GM12878 (cell line): Measurements from ENCODE around the gene ZNF146. TPM values are rescaled to one million over a fixed set of nuclear protein-coding genes. Genes with fewer than 3 reads are reported as not detected.

ENCODE experiments used
- ATAC-seq: fragments of 200-7000 bp; cut with Tn5 transposase; 3 replicates; pipeline ENCODE4 v1.9.1; 2020; ENCODE audit warnings: mild to moderate bottlenecking, moderate library complexity
- BruUV-seq: library from RNA; stranded (reverse); fragments of 400-500 nt; replicated peaks from 2 replicates; lab custom pipeline; 2021; lab: Mats Ljungman, UMichigan
- CTCF ChIA-PET: fragments of 300-600 bp; sonication (Branson Sonifier 250); formaldehyde crosslinking; extraction: SDS; loops from one replicate; lab custom pipeline; 2021; ENCODE audit warnings: inconsistent platforms; lab: Yijun Ruan, JAX
- POLR2A ChIA-PET: fragments of 350-600 bp; formaldehyde crosslinking; extraction: SDS; loops from one replicate; lab custom pipeline; 2021; ENCODE audit warnings: inconsistent platforms; lab: Charles Lee
- RAD21 ChIA-PET: fragments of 300-600 bp; sonication (Branson Sonifier 250); formaldehyde crosslinking; loops from one replicate; lab custom pipeline; 2023; ENCODE audit warnings: antibody characterized with exemption; ENCODE audit not compliant: unreplicated experiment; lab: Charles Lee
- SMC1A ChIA-PET: fragments of 300-600 bp; sonication (Branson Sonifier 250); formaldehyde crosslinking; loops from one replicate; lab custom pipeline; 2023; ENCODE audit not compliant: unreplicated experiment, uncharacterized antibody; lab: Charles Lee
- DNase-seq: peaks from one replicate; pipeline ENCODE4 v3.0.0-alpha.2; 2011; ENCODE audit warnings: low read depth, low spot score
- FAIRE-seq: peaks from 3 replicates; lab custom pipeline; 2011; peaks lifted over from hg19 to GRCh38; lab: Jason Lieb, UNC
- H2AFZ ChIP-seq: 2 replicates; pipeline ENCODE4 v1.6.0; 2011; ENCODE audit warnings: low read depth, low read length, control low read depth; ENCODE audit not compliant: control insufficient read depth
- H3K27ac ChIP-seq: 2 replicates; pipeline ENCODE4 v1.5.1; 2011; ENCODE audit warnings: control low read depth; ENCODE audit not compliant: control insufficient read depth, insufficient read depth
- H3K27me3 ChIP-seq, 2 experiments: replicated peaks in 1 of 2; 2 replicates each; pipeline versions ENCODE4 v1.6.0 to v1.6.1; 2011; ENCODE audit warnings: low read length in 1 of 2; ENCODE audit not compliant: control insufficient read depth in 2 of 2, insufficient read depth in 2 of 2
- H3K36me3 ChIP-seq, 2 experiments: 2 replicates each; pipeline ENCODE4 v1.5.1; 2011; ENCODE audit warnings: low read length in 1 of 2; ENCODE audit not compliant: control insufficient read depth in 2 of 2, insufficient read depth in 2 of 2
- H3K4me1 ChIP-seq: 2 replicates; pipeline ENCODE4 v1.6.1; 2011; ENCODE audit warnings: mild to moderate bottlenecking, low read length, moderate library complexity, mixed read lengths; ENCODE audit not compliant: control insufficient read depth, insufficient read depth
- H3K4me2 ChIP-seq: 2 replicates; pipeline ENCODE4 v1.6.0; 2011; ENCODE audit warnings: control low read depth; ENCODE audit not compliant: control insufficient read depth, insufficient read depth
- H3K4me3 ChIP-seq: fragments of 200-600 bp; sonication (generic); 2 replicates; pipeline ENCODE4 v1.5.1; 2016
- H3K79me2 ChIP-seq: 2 replicates; pipeline ENCODE4 v1.6.0; 2011; ENCODE audit warnings: low read length; ENCODE audit not compliant: control insufficient read depth, insufficient read depth
- H3K9ac ChIP-seq: 2 replicates; pipeline ENCODE4 v1.8.0; 2011; ENCODE audit warnings: low read length, control low read depth, mixed read lengths; ENCODE audit not compliant: control insufficient read depth, insufficient read depth
- H3K9me3 ChIP-seq: replicated peaks from 3 replicates; pipeline ENCODE4 v1.5.1; 2011; ENCODE audit warnings: mild to moderate bottlenecking, low read length; ENCODE audit not compliant: control insufficient read depth, insufficient read depth
- H4K20me1 ChIP-seq: 2 replicates; pipeline ENCODE4 v1.6.0; 2011; ENCODE audit not compliant: control insufficient read depth, insufficient read depth
- CHD4 ChIP-seq: fragments of 200-600 bp; sonication (generic); IDR thresholded peaks from 2 replicates; pipeline ENCODE4 v1.6.1; 2016; ENCODE audit warnings: mild to moderate bottlenecking
- DPF2 ChIP-seq: fragments of 450-650 bp; IDR thresholded peaks from 2 replicates; pipeline ENCODE4 v1.6.1; 2017; ENCODE audit warnings: mild to moderate bottlenecking
- FOS ChIP-seq: IDR thresholded peaks from 3 replicates; pipeline ENCODE4 v1.6.1; 2011; ENCODE audit warnings: borderline replicate concordance; ENCODE audit not compliant: insufficient read length; ENCODE audit errors: extremely low read depth
- LARP7 ChIP-seq: fragments of 450-650 bp; IDR thresholded peaks from 2 replicates; pipeline ENCODE4 v1.6.1; 2017; ENCODE audit warnings: mild to moderate bottlenecking
- MEF2A ChIP-seq: IDR thresholded peaks from 2 replicates; pipeline ENCODE4 v1.6.1; 2011; ENCODE audit warnings: low read depth, mild to moderate bottlenecking, low read length, moderate library complexity; ENCODE audit not compliant: insufficient read depth
- MTA3 ChIP-seq: IDR thresholded peaks from 2 replicates; pipeline ENCODE4 v1.6.1; 2012; ENCODE audit warnings: low read length, inconsistent platforms, borderline replicate concordance
- MYC ChIP-seq: IDR thresholded peaks from 2 replicates; pipeline ENCODE4 v1.6.1; 2011; ENCODE audit warnings: mild to moderate bottlenecking, low read length, moderate library complexity, inconsistent platforms; ENCODE audit not compliant: insufficient read depth, insufficient replicate concordance, insufficient read length, severe bottlenecking
- NFYB ChIP-seq: IDR thresholded peaks from 2 replicates; pipeline ENCODE4 v1.6.1; 2011; ENCODE audit warnings: low read depth, mild to moderate bottlenecking, low read length, improper control_type of control experiment, moderate library complexity; ENCODE audit not compliant: insufficient read depth
- NRF1 ChIP-seq: conservative IDR thresholded peaks from 2 replicates; pipeline ENCODE4 v1.6.1; 2011; ENCODE audit warnings: mild to moderate bottlenecking, low read depth, low read length, improper control_type of control experiment
- SIN3A ChIP-seq: IDR thresholded peaks from 2 replicates; pipeline ENCODE4 v1.6.1; 2012; ENCODE audit warnings: low read depth, low read length, improper control_type of control experiment
- SPI1 ChIP-seq: IDR thresholded peaks from 2 replicates; pipeline ENCODE4 v1.6.1; 2011; ENCODE audit warnings: low read depth, mild to moderate bottlenecking, low read length, moderate library complexity, borderline replicate concordance; ENCODE audit not compliant: insufficient read depth
- TCF12 ChIP-seq: IDR thresholded peaks from 2 replicates; pipeline ENCODE4 v1.6.1; 2011; ENCODE audit warnings: low read depth, mild to moderate bottlenecking, low read length
- ZNF24 ChIP-seq: fragments of 450-650 bp; IDR thresholded peaks from 2 replicates; pipeline ENCODE4 v1.6.1; 2017; ENCODE audit warnings: antibody characterized with exemption, mild to moderate bottlenecking
- WGBS: methylation state at CpG from one replicate; pipeline ENCODE4 v1.1.6; 2016; ENCODE audit warnings: low lambda C conversion rate; ENCODE audit not compliant: insufficient replicate concordance, insufficient coverage; ENCODE audit errors: missing lambda C conversion rate; 5-methylcytosine and 5-hydroxymethylcytosine counted together
- in situ Hi-C: fragments of 300-500 bp; cut with MboI; formaldehyde crosslinking; loops from 9 replicates; pipeline ENCODE4 v1.14.3; 2018; ENCODE audit warnings: mixed read lengths
- intact Hi-C: fragments of 100-400 bp; cut with micrococcal nuclease; formaldehyde crosslinking; loops from one replicate; pipeline ENCODE4 v1.14.2; 2022; ENCODE audit not compliant: unreplicated experiment
- polyA plus RNA-seq, 11 experiments: library from polyadenylated mRNA; depleted of rRNA in 4 of 11; unstranded in 6 of 11; stranded (reverse) in 5 of 11; fragments of >200 nt; fragmentation: Nextera tagmentation in 4 of 11; fragmentation: Illumina TruSeq in 1 of 11; extraction: Ambion mirVana in 4 of 11; extraction: Trizol in 1 of 11; gene quantifications; 1 replicate in 1 of 11; 2 replicates in 10 of 11; pipeline versions ENCODE4 v1.2.1 to v1.2.3, GENCODE V29; 2011 to 2016; ENCODE audit warnings: inconsistent platforms in 2 of 11, missing spikeins in 2 of 11, low read depth in 1 of 11
- total RNA-seq, 4 experiments: library from RNA; depleted of rRNA in 3 of 4; stranded (reverse); fragments of >200 nt in 3 of 4; fragmentation: Illumina TruSeq in 1 of 4; extraction: Trizol in 1 of 4; gene quantifications; 2 replicates each; pipeline versions ENCODE4 v1.2.1 to v1.2.3, GENCODE V29; 2013 to 2021
- TF ChIP-seq, protein P1 (sequence below): fragments of 150-350 bp; IDR thresholded peaks from 2 replicates; pipeline ENCODE4 v1.6.1; 2016; ENCODE audit warnings: low read depth, low read length
- TF ChIP-seq, protein P2 (sequence below): fragments of 450-650 bp; IDR thresholded peaks from 2 replicates; pipeline ENCODE4 v1.6.1; 2017; ENCODE audit warnings: mild to moderate bottlenecking, moderate library complexity

ZNF146 gene
- total and polyA plus RNA-seq, 10 of the 15 experiments (the other 5 are each of a cell fraction or from before 2014, with no cell fraction given): 20.0 to 115 (median 71.2) TPM

DNA sequence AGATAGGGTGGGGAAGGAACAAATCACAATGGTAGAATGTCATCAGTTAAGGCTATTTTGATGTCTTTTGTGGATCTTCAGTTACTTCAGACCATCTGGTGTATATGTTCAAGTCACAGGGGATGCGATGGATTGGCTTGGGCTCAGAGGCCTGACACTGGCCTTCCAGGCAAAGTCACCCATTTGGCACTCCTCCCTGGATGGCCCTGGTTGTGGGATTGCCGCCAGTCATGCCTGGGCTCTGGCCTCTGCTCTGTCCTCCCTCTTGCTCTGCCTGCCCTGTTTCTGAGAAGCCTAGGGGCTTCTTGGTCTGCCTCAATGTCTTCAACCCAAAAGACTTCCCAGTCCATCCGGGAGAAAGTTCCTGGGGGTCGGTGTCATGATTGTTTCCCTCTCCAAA is 50.2 kb downstream of the ZNF146 start (continued):
- no peak for TF ChIP-seq SPI1

DNA sequence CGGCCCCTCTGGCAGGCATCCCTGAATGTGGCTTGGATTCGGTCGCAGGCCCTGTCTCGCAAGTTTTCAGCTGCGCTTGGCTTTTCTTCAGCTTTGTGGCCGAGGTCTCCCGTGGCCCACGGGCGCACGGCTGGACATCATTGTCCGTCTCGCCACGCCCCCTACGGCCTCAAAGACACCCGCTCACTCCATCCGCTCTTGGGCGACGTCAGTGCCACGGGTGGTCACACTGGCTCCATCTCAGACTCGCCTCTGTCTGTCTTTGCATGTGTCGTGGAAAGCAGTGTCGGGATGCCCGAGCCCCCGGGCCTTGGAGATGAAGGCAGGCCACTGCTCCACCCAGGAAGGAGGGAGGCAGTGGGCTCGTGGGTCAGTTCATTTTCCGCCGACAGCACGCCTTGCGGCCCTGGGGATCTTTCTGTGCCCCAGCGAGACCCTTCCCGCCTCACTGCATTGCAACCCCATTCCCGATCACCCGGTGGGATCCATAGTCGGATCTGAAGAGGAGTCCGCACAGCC is 51.0 kb downstream of the ZNF146 start:
- in situ Hi-C loops (no loop called here), intact Hi-C loops (no loop called here)
- Histone ChIP-seq H3K36me3 (no peaks in the 10 kb centered on the region), H3K27me3 (no peaks in the 10 kb centered on the region), H3K79me2 (no peaks in the 10 kb centered on the region), H3K27ac (no peak overlapping the region), H3K4me1 (no peaks in the 10 kb centered on the region), H3K9me3 (no peaks in the 10 kb centered on the region; the same call in 2 of the 3 replicates), H3K4me3 (no peak overlapping the region), H2AFZ (no peak overlapping the region), H3K9ac (no peak overlapping the region), H3K4me2 (no peak overlapping the region), H4K20me1 (no peaks in the 10 kb centered on the region)
- 77% methylated on average over 32 of the region's 35 CpGs for WGBS
- ChIA-PET SMC1A (no interaction called here), POLR2A (no interaction called here), RAD21 (no interaction called here), CTCF (no interaction called here)
- FAIRE-seq: no peak
- no peak for ATAC-seq
- BruUV-seq: no TSS peak
- DNase-seq: no peak
- TF ChIP-seq MEF2A: no peak
- TF ChIP-seq NRF1: no peak
- no peak for TF ChIP-seq FOS
- TF ChIP-seq, protein P1, sequence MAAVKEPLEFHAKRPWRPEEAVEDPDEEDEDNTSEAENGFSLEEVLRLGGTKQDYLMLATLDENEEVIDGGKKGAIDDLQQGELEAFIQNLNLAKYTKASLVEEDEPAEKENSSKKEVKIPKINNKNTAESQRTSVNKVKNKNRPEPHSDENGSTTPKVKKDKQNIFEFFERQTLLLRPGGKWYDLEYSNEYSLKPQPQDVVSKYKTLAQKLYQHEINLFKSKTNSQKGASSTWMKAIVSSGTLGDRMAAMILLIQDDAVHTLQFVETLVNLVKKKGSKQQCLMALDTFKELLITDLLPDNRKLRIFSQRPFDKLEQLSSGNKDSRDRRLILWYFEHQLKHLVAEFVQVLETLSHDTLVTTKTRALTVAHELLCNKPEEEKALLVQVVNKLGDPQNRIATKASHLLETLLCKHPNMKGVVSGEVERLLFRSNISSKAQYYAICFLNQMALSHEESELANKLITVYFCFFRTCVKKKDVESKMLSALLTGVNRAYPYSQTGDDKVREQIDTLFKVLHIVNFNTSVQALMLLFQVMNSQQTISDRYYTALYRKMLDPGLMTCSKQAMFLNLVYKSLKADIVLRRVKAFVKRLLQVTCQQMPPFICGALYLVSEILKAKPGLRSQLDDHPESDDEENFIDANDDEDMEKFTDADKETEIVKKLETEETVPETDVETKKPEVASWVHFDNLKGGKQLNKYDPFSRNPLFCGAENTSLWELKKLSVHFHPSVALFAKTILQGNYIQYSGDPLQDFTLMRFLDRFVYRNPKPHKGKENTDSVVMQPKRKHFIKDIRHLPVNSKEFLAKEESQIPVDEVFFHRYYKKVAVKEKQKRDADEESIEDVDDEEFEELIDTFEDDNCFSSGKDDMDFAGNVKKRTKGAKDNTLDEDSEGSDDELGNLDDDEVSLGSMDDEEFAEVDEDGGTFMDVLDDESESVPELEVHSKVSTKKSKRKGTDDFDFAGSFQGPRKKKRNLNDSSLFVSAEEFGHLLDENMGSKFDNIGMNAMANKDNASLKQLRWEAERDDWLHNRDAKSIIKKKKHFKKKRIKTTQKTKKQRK: no peak
- TF ChIP-seq LARP7: no peak
- TF ChIP-seq, protein P2, sequence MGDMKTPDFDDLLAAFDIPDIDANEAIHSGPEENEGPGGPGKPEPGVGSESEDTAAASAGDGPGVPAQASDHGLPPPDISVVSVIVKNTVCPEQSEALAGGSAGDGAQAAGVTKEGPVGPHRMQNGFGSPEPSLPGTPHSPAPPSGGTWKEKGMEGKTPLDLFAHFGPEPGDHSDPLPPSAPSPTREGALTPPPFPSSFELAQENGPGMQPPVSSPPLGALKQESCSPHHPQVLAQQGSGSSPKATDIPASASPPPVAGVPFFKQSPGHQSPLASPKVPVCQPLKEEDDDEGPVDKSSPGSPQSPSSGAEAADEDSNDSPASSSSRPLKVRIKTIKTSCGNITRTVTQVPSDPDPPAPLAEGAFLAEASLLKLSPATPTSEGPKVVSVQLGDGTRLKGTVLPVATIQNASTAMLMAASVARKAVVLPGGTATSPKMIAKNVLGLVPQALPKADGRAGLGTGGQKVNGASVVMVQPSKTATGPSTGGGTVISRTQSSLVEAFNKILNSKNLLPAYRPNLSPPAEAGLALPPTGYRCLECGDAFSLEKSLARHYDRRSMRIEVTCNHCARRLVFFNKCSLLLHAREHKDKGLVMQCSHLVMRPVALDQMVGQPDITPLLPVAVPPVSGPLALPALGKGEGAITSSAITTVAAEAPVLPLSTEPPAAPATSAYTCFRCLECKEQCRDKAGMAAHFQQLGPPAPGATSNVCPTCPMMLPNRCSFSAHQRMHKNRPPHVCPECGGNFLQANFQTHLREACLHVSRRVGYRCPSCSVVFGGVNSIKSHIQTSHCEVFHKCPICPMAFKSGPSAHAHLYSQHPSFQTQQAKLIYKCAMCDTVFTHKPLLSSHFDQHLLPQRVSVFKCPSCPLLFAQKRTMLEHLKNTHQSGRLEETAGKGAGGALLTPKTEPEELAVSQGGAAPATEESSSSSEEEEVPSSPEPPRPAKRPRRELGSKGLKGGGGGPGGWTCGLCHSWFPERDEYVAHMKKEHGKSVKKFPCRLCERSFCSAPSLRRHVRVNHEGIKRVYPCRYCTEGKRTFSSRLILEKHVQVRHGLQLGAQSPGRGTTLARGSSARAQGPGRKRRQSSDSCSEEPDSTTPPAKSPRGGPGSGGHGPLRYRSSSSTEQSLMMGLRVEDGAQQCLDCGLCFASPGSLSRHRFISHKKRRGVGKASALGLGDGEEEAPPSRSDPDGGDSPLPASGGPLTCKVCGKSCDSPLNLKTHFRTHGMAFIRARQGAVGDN: no peak
- TF ChIP-seq DPF2: no peak
- no peak for TF ChIP-seq MYC
- no peak for TF ChIP-seq TCF12
- no peak for TF ChIP-seq SIN3A
- no peak for TF ChIP-seq NFYB
- no peak for TF ChIP-seq ZNF24
- TF ChIP-seq MTA3: no peak
- no peak for TF ChIP-seq CHD4
